ENCODE data around the gene CSK. TPM values are rescaled to one million over a fixed set of nuclear protein-coding genes. Genes with fewer than 3 reads are reported as not detected.

CSK gene
- total RNA-seq, 1 donor from 2014 or later: 28.4 TPM

- no peak for DNase-seq (ENCODE audit: low read depth)
- H3K4me3 ChIP-seq (ENCODE audit: low read depth, low read length): no peak overlapping the region
- no peak for TF ChIP-seq CTCF (conservative IDR thresholded peaks at IDR 0.05; ENCODE audit: low read depth, low read length)
Measured at GRCh38 chr15:74770211-74770903, 11.5 kb upstream of the CSK start.

GRCh38 chr15:74773329-74773728 lies 8.6 kb upstream of the CSK start:
- no peak for TF ChIP-seq CTCF (conservative IDR thresholded peaks at IDR 0.05; ENCODE audit: low read depth, low read length)
- H3K4me3 ChIP-seq (ENCODE audit: low read depth, low read length): no peak overlapping the region
- no peak for DNase-seq (ENCODE audit: low read depth)

- no peak for TF ChIP-seq CTCF (conservative IDR thresholded peaks at IDR 0.05; ENCODE audit: low read depth, low read length)
- H3K4me3 ChIP-seq (ENCODE audit: low read depth, low read length): no peak overlapping the region
- DNase-seq (ENCODE audit: low read depth): no peak
Measured at GRCh38 chr15:74773731-74774252, 8.1 kb upstream of the CSK start.

GRCh38 chr15:74775132-74775562 lies 6.7 kb upstream of the CSK start:
- no peak for DNase-seq (ENCODE audit: low read depth)
- TF ChIP-seq CTCF (conservative IDR thresholded peaks at IDR 0.05; ENCODE audit: low read depth, low read length): no peak
- no peak overlapping the region for H3K4me3 ChIP-seq (ENCODE audit: low read depth, low read length)

GRCh38 chr15:74775894-74776293 lies 6.0 kb upstream of the CSK start:
- no peak for TF ChIP-seq CTCF (conservative IDR thresholded peaks at IDR 0.05; ENCODE audit: low read depth, low read length)
- no peak overlapping the region for H3K4me3 ChIP-seq (ENCODE audit: low read depth, low read length)
- no peak for DNase-seq (ENCODE audit: low read depth)

- TF ChIP-seq CTCF (conservative IDR thresholded peaks at IDR 0.05; ENCODE audit: low read depth, low read length): no peak
- H3K4me3 ChIP-seq (ENCODE audit: low read depth, low read length): no peak overlapping the region
- no peak for DNase-seq (ENCODE audit: low read depth)
Measured at GRCh38 chr15:74776821-74777768, 4.8 kb upstream of the CSK start.
